IgD-negative memory B cell (primary cell): ENCODE measurements around the gene FHAD1. TPM values are rescaled to one million over a fixed set of nuclear protein-coding genes. Genes with fewer than 3 reads are reported as not detected.

Source experiments
- H3K27ac Mint-ChIP-seq, 3 donors: one replicate each; pipeline ENCODE4 v1.8.0; 2020 to 2022; ENCODE audit warnings: mild to moderate bottlenecking in 3 of 3, mixed read lengths in 3 of 3, moderate library complexity in 1 of 3
- H3K27me3 Mint-ChIP-seq: one replicate; pipeline ENCODE4 v1.8.0; 2021; ENCODE audit warnings: mixed read lengths
- H3K36me3 Mint-ChIP-seq: one replicate; pipeline ENCODE4 v1.8.0; 2020; ENCODE audit warnings: mild to moderate bottlenecking, mixed read lengths
- H3K4me1 Mint-ChIP-seq, 3 donors: one replicate each; pipeline ENCODE4 v1.8.0; 2020 to 2022; ENCODE audit warnings: mixed read lengths in 3 of 3, mild to moderate bottlenecking in 1 of 3
- H3K4me3 Mint-ChIP-seq, 4 donors: one replicate each; pipeline ENCODE4 v1.8.0; 2020 to 2022; ENCODE audit warnings: mild to moderate bottlenecking in 4 of 4, mixed read lengths in 4 of 4, moderate library complexity in 3 of 4
- H3K9me3 Mint-ChIP-seq, 3 donors: one replicate each; pipeline ENCODE4 v1.8.0; 2020 to 2021; ENCODE audit warnings: mixed read lengths in 3 of 3, mild to moderate bottlenecking in 1 of 3
- polyA plus RNA-seq: library from polyadenylated mRNA; unstranded; fragments of 300-500 nt; fragmentation: Illumina TruSeq; gene quantifications from one replicate; pipeline ENCODE4 v1.2.3, GENCODE V29; 2021

The FHAD1 gene
- polyA plus RNA-seq, 1 donor from 2014 or later = not detected

DNA sequence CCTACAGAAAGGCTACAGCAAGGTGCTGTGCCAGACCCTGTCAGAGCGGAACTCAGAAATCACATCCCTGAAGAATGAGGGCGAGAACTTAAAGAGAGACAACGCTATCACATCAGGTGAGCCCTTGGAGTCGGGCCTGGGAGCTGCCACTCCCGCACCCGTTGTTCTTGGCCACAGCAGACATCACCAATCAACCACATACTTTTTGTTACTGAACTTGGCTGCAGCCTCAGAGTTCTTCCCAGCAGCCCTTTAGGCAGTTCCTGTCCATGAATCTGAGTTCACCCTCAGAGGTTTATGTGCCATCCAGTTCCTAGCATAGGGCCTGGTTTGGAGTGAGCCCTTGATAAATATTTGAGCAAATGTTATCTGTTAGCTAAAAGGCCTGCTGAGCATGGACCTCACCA, 61.6 kb downstream of the FHAD1 start:
- peaks cover 4% of the 10 kb centered on the region for H3K27me3 Mint-ChIP-seq
- H3K9me3 Mint-ChIP-seq = peaks cover 0 to 4% (median 2%) of the 10 kb centered on the region in 3 donors
- no peak overlapping the region for H3K27ac Mint-ChIP-seq
- H3K4me1 Mint-ChIP-seq = peaks cover 0 to 6% (median 5%) of the 10 kb centered on the region in 3 donors
- H3K36me3 Mint-ChIP-seq = no peaks in the 10 kb centered on the region
- H3K4me3 Mint-ChIP-seq = peak overlapping the region in 1 of 4 donors; percentile 41

GRCh38 chr1:15309687-15310086, 62.7 kb downstream of the FHAD1 start:
- Mint-ChIP-seq H3K4me1 (peaks cover 0 to 5% (median 4%) of the 10 kb centered on the region in 3 donors), H3K9me3 (peaks cover 0 to 4% (median 2%) of the 10 kb centered on the region in 3 donors), H3K4me3 (no peak overlapping the region), H3K27me3 (peaks cover 4% of the 10 kb centered on the region), H3K27ac (no peak overlapping the region), H3K36me3 (no peaks in the 10 kb centered on the region)

DNA sequence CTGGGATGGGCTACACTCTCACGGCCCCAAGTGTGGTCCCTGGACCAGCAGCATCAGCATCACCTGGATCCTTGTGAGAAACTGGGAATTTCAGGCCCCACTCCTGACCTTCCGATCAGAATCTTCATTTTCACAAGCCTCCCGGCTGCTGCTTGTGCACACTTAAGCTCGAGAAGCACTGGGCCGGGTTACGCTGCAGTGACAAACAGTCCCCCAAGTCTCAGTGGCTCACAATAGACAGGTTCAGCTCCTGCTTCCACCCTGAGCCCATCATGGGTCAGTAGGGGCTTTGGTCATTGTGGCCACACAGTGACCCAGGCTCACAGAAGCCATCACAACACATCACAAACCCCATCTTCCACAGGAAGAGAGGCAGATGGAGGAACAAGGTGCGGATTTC, 63.5 kb downstream of the FHAD1 start:
- no peak overlapping the region for H3K27ac Mint-ChIP-seq

DNA sequence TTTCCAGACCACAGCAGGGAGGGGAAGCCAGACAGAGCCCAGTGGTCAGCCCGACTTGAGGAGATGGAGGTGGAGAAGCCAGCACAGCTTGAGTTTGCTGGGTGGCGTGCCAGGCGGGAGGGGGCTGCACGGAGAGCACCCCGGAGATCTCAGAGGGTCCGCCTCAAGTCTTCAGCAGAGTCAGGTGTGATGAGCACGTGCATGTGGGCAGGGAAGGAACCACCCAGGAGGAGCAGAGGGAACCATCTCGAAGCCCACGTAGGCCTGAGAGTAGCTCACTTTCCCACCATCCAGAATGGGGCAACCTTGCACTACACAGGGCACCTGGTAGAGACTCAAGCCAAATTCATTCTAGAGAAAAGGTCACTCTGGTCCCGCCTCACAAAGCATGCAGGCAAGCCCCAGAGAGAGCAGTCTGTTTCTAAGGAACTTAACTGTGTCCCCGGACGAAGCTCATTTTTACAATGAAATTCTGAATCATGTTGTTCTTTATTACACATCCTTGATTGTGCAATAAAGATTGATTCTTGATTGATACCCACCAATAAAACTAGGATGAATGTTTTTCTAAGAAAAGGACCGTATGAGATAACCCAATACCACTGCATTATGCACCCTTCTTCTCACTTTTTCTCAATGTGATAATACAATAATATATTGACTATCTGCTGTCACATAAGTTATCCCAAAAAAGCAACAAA, 64.2 kb downstream of the FHAD1 start:
- H3K27me3 Mint-ChIP-seq = peaks cover 4% of the 10 kb centered on the region
- peaks cover 0 to 2% (median 0%) of the 10 kb centered on the region in 3 donors for H3K9me3 Mint-ChIP-seq
- no peak overlapping the region for H3K27ac Mint-ChIP-seq
- H3K4me1 Mint-ChIP-seq = peaks cover 0 to 2% (median 1%) of the 10 kb centered on the region in 3 donors
- H3K4me3 Mint-ChIP-seq = no peak overlapping the region
- H3K36me3 Mint-ChIP-seq = no peaks in the 10 kb centered on the region

More for the DNA sequence above, 63.5 kb downstream of the FHAD1 start:
- Mint-ChIP-seq H3K9me3 (peaks cover 0 to 4% (median 2%) of the 10 kb centered on the region in 3 donors), H3K36me3 (no peaks in the 10 kb centered on the region), H3K4me1 (peaks cover 0 to 2% (median 1%) of the 10 kb centered on the region in 3 donors), H3K27me3 (peaks cover 4% of the 10 kb centered on the region), H3K4me3 (no peak overlapping the region)

GRCh38 chr1:15311880-15312279, 64.9 kb downstream of the FHAD1 start:
- peaks cover 0 to 2% (median 1%) of the 10 kb centered on the region in 3 donors for H3K4me1 Mint-ChIP-seq
- H3K36me3 Mint-ChIP-seq = no peaks in the 10 kb centered on the region
- H3K27me3 Mint-ChIP-seq = peaks cover 4% of the 10 kb centered on the region
- H3K9me3 Mint-ChIP-seq = peaks cover 0 to 2% (median 0%) of the 10 kb centered on the region in 3 donors
- H3K4me3 Mint-ChIP-seq = no peak overlapping the region
- no peak overlapping the region for H3K27ac Mint-ChIP-seq

DNA sequence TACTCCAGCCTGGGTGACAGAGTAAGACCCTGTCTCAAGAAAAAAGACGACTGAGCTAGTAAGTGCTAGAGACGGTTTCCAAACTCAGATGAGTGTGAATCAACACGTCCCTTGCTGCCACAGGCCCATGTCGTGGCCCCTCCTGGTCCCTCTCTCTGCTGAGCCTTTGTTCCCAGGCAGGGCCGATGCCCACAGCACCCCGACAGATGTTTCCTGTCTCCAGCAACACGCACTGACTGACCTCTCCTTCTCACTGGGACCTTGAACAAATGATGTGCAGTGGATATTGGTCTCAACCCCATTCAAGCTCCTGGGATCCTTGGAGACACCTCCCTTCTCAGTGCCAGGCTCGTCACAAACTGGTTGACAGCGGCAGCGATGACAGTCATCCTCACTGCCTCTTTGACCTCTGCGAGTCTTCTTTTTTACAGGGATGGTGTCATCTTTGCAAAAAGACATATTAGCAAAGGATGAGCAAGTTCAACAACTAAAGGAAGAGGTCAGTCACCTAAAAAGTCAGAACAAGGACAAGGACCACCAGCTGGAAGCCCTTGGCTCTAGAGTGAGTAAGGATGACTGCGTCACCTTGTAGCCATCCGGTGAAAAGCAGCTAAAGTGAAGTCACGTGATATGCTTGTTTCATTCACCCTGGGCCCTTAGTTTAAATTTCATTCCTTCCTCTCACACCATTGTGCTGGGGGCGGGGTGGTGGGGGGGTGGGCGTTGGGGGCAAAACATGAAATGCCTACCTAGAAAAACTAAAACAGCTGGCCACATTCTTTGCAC, 65.8 kb downstream of the FHAD1 start:
- H3K9me3 Mint-ChIP-seq = peaks cover 0 to 2% (median 0%) of the 10 kb centered on the region in 3 donors
- H3K4me3 Mint-ChIP-seq = no peak overlapping the region
- peak overlapping the region in 1 of 3 donors; percentile 96 for H3K27ac Mint-ChIP-seq
- H3K36me3 Mint-ChIP-seq = no peaks in the 10 kb centered on the region
- H3K4me1 Mint-ChIP-seq = peaks cover 0 to 2% (median 1%) of the 10 kb centered on the region in 3 donors
- H3K27me3 Mint-ChIP-seq = peaks cover 7% of the 10 kb centered on the region

DNA sequence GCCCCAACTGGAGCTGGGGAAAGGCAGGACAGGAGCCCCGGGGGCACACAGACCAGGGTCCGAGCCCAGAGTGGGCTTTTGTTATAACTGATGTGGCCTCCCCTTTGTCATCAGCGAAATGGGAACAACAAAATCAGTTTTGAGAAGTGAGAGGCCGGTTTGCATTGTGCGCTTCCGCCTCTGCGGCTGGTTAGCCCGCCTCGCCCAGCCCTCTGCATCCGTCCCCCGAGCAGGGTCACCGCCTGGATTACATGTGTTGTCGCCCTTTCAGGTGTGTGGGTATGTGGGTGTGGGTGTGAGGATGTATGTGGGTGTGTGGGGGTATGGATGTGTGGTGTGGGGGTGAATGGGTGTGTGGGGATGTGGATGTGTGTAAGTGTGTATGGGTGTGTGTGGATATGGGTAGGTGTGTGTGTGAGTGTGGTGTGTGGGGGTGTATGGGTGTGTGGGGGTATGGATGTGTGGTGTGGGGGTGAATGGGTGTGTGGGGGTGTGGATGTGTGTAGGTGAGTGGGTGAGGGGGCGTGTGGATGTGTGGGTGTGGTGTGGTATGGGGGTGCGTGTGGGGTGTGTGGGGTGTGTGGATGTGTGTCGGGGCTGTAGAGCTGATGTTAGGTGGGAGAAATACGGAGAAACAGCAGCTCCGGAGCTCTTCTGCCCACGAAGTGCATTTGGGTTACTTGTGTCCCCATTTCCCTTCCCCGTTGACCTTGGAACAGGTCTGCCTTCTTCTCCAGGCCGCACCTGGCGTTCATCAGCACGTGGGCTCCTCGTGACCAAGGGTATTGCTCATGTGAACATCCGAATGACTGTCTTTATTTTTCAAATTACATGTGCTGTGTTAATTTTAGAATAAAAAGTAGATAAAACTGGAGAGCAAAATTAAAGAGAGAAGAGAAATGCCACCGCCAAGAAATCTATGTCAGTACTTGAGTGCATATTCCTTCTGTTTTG, 67.6 kb downstream of the FHAD1 start:
- H3K9me3 Mint-ChIP-seq = peaks cover 0 to 2% (median 0%) of the 10 kb centered on the region in 3 donors
- peak overlapping the region in 1 of 4 donors; percentile 71 for H3K4me3 Mint-ChIP-seq
- no peaks in the 10 kb centered on the region for H3K36me3 Mint-ChIP-seq
- H3K27me3 Mint-ChIP-seq = peaks cover 7% of the 10 kb centered on the region
- no peak overlapping the region for H3K27ac Mint-ChIP-seq
- peaks cover 0 to 2% (median 1%) of the 10 kb centered on the region in 3 donors for H3K4me1 Mint-ChIP-seq

DNA sequence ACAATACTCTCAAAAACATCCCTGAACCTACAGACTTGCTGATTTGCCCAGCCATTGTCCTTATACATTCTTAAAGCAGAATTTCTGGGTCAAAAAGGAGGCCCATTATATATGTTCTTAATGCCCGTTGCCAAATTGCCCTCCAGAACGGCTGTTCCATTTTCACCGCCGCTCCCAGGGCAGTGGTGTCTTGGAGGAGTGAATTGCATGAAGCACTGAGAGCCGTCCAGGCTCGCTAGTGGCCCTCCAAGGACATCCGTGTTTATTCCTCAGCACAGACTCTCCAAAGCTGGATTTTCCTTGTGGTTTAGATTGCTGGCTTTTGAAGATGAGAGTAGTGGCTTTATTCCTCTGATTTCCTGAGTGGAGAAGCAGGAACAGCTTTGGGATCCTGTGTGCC, 68.8 kb downstream of the FHAD1 start:
- Mint-ChIP-seq H3K4me1 (peaks cover 0 to 2% (median 1%) of the 10 kb centered on the region in 3 donors), H3K4me3 (no peak overlapping the region), H3K36me3 (peaks cover 3% of the 10 kb centered on the region), H3K9me3 (peaks cover 2 to 11% (median 2%) of the 10 kb centered on the region in 3 donors), H3K27ac (no peak overlapping the region), H3K27me3 (peaks cover 5% of the 10 kb centered on the region)

DNA sequence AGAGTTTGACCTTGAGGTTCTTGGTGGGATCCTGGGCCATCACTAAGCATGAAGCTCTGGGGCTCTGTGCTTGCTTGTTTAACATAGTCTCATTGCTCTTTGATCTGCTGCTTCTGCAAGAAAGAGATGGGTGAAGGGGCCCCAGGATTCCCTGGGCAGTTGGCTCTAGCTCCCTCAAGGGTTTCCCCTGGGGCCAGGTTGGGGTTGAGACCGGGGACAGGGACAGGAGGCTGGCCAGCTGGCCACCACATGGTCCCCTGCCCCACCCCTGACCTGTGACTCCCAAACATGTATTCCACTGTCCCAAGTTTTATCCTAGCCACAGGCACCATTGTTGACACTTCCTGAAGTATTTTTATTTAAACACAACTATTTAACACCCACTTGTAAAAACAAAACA, 69.5 kb downstream of the FHAD1 start:
- no peak overlapping the region for H3K4me3 Mint-ChIP-seq
- no peak overlapping the region for H3K27ac Mint-ChIP-seq
- peaks cover 5% of the 10 kb centered on the region for H3K27me3 Mint-ChIP-seq
- H3K9me3 Mint-ChIP-seq = peaks cover 2 to 12% (median 2%) of the 10 kb centered on the region in 3 donors
- peaks cover 3% of the 10 kb centered on the region for H3K36me3 Mint-ChIP-seq
- peaks cover 0 to 2% (median 1%) of the 10 kb centered on the region in 3 donors for H3K4me1 Mint-ChIP-seq

GRCh38 chr1:15320267-15320666, 73.2 kb downstream of the FHAD1 start:
- peaks cover 3% of the 10 kb centered on the region for H3K27me3 Mint-ChIP-seq
- no peak overlapping the region for H3K4me3 Mint-ChIP-seq
- peaks cover 0 to 12% (median 2%) of the 10 kb centered on the region in 3 donors for H3K9me3 Mint-ChIP-seq
- H3K36me3 Mint-ChIP-seq = peaks cover 3% of the 10 kb centered on the region
- H3K4me1 Mint-ChIP-seq = peaks cover 0 to 4% (median 2%) of the 10 kb centered on the region in 3 donors
- no peak overlapping the region for H3K27ac Mint-ChIP-seq

- Mint-ChIP-seq H3K4me1 (peaks cover 0 to 4% (median 2%) of the 10 kb centered on the region in 3 donors), H3K27me3 (peaks cover 3% of the 10 kb centered on the region), H3K4me3 (no peak overlapping the region), H3K9me3 (peaks cover 0 to 12% (median 2%) of the 10 kb centered on the region in 3 donors), H3K27ac (peak overlapping the region in 1 of 3 donors; percentile 49), H3K36me3 (peaks cover 3% of the 10 kb centered on the region)
Observed at GRCh38 chr1:15321601-15322000, 74.6 kb downstream of the FHAD1 start.

DNA sequence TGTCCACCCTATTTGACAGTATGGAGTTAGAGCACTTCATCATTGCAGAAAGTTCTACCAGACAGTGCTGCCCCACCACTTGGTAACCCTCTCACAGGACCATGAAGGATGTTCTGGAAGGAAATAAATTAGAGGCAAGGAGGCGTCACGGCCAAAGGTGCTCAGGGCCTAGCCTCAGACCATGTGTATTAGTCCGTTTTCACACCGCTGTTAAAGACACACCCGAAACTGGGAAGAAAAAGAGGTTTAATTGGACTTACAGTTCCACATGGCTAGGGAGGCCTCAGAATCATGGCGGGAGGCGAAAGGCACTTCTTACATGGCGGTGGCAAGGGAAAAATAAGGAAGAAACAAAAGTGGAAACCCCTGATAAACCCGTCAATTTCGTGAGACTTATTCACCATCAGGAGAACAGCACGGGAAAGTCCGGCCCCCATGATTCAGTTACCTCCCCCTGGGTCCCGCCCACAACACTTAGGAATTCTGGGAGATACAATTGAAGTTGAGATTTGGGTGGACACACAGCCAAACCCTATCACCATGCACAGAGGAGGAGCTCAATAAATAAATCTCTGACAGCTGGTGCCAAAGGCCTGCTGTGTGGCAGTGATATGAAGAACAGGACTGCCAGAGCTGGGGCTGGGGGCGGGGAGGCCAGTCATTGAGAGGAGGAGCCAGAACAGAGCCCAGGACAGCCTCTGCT, 75.8 kb downstream of the FHAD1 start:
- Mint-ChIP-seq H3K27me3 (peaks cover 5% of the 10 kb centered on the region), H3K4me3 (no peak overlapping the region), H3K36me3 (peaks cover 3% of the 10 kb centered on the region), H3K4me1 (peaks cover 0 to 4% (median 2%) of the 10 kb centered on the region in 3 donors), H3K27ac (no peak overlapping the region), H3K9me3 (peaks cover 0 to 12% (median 2%) of the 10 kb centered on the region in 3 donors)

DNA sequence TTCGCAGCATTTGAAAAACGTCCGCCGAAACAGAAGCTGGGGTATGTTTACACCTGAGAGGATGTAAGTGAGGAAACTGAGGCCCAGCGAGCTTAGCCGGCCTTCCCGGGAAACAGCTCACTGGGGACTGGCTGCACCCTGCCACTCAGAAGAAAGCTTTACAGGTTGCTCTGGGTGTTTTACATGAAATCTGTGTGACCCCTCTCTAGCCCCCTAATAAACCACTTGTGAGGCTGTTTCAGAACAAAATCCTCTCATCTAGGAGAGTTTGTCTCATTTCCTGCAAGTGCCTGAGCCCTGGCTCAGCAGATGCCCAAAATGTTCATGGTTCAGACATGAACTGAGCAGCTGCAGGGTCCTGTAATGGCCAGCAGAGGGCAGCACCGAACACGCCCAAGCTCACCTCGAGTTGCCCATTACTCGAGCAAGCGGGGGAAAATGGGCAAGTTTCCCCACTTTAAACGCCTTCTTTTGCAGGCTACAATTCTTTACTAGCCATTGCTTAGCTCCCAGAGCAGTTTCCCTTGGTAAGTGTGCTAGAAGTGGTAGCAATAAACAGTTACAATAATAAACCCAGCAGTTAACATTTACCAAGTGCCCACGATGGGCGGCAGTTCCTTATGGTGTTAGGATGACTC, 76.4 kb downstream of the FHAD1 start:
- Mint-ChIP-seq H3K36me3 (peaks cover 3% of the 10 kb centered on the region), H3K4me3 (no peak overlapping the region), H3K9me3 (peaks cover 0 to 12% (median 2%) of the 10 kb centered on the region in 3 donors), H3K27me3 (peaks cover 5% of the 10 kb centered on the region), H3K4me1 (peaks cover 0 to 4% (median 2%) of the 10 kb centered on the region in 3 donors), H3K27ac (no peak overlapping the region)
